Activated CD4-positive, alpha-beta T cell treated with anti-CD3 and anti-CD28 coated beads, Interleukin-2, Interleukin-6, amounts not matched to agents 100 ng/mL and 50 ng/mL, durations not matched to agents 16 hours and 8 hours (primary cell): ENCODE results near the gene BRIP1.
"Not testable (repeated sequence)": the region's sequence is repeated elsewhere in the genome, so short reads cannot be mapped to it uniquely, and the experiment has no call there.

Experiments
- DNase-seq: peaks from one replicate; pipeline ENCODE4 v3.0.0-alpha.2; 2020

Gene BRIP1

DNA sequence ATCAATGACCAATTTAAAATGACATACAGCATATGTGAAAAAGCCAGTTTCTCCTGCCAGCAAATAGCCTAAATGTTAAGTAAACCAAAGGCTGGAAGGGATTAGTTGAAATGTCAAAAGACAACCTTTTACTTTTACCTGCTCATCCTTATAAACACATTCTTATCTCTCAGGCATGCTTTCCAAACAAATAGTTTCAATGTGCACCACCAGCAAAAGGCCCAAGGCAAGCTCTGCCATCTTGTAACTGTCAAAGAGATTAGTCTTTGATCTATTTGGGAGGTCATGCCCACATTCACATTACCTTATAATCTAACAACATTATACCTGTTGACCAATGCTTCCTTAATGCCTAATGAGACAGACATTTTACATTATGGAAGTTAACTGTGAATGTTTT lies 140.1 kb downstream of the BRIP1 start:
- no peak for DNase-seq

- no peak for DNase-seq
These were observed 140.9 kb downstream of the BRIP1 start for GRCh38 chr17:61722398-61722797.

- DNase-seq, result no peak
These were observed 143.1 kb downstream of the BRIP1 start for GRCh38 chr17:61720016-61720795.

- DNase-seq, result not testable (repeated sequence)
These were observed 144.1 kb downstream of the BRIP1 start for GRCh38 chr17:61719220-61719619.

DNA sequence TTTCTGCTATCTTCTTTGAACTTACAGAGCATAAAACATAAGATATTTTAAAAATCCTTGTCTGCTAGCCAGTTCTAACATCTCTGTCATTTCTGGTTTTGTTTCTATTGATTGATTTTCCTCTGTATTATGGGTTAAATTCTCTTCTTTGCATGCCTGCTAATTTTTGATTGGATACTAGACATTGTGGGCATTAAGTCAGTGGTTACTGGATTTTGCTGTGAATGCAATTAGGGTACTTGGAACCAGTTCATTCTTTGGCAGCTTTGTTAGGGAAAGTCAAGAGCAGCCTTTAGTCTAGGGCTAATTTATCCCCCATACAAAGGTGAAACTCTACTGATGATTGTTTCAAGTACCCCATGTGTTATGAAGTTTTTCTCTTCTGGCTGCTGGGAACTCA lies 145.3 kb downstream of the BRIP1 start:
- DNase-seq, result no peak

DNA sequence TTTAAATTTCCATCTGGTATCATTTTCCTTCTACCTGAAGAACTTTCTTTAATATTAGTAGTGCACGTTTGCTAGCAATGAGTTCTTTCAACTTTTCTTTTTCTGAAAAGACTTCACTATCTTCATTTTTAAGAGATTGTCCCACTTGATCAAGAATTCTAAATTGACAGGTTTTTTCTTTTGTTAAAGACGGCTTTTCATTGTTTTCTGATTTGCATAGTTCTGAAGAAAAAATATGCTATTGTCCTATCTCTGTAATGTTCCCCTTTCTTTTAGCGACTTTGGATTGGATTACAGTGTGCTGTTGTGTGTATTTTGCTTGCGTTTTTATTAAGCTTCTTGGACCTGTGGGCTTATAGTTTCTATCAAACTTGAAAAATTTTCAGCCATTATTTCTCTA lies 146.0 kb downstream of the BRIP1 start:
- no peak for DNase-seq

- DNase-seq, result no peak
These were observed 147.0 kb downstream of the BRIP1 start for GRCh38 chr17:61716225-61716829.

DNA sequence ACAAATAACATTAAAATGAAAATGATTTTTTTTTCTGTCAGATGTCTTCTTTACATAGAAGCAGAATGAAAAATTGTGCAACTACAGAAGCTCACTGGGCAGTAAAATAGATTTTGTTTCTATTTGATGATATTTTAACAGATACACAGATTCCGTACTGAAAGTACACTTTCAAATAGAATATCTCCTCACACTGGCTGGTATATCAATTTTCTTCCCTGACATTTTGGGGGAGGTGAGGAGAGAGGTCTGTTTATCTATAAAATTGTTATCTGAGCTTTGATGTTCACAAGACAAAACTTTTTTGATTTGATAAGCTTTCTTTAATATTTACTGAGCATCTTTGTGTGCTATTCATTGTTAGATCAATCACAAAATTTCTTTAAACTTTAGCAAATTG lies 148.0 kb downstream of the BRIP1 start:
- no peak for DNase-seq

GRCh38 chr17:61714300-61714699 lies 149.0 kb downstream of the BRIP1 start:
- no peak for DNase-seq

- DNase-seq, result no peak
These were observed 150.3 kb downstream of the BRIP1 start for GRCh38 chr17:61713035-61713434.

- DNase-seq, result no peak
These were observed 152.8 kb downstream of the BRIP1 start for GRCh38 chr17:61710546-61710945.

DNA sequence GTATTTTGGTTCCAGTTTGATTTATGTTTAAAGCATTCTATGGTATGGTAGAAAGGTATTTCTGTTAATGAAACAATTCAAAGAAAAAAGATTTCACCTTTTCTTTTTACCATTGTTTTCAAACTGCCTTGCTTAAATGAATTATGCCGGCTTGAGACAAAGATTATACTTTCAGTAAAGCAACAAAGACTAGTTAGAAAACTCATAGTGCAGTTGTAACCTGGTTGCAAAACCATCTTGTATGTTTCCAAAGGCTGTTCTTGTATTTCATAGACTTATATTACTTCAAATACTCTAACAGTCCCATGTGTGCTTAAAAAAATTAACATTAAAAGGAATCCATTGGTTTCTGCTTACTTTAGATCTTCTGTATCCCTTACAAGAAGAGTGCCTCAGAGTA lies 153.8 kb downstream of the BRIP1 start:
- DNase-seq, result no peak

DNA sequence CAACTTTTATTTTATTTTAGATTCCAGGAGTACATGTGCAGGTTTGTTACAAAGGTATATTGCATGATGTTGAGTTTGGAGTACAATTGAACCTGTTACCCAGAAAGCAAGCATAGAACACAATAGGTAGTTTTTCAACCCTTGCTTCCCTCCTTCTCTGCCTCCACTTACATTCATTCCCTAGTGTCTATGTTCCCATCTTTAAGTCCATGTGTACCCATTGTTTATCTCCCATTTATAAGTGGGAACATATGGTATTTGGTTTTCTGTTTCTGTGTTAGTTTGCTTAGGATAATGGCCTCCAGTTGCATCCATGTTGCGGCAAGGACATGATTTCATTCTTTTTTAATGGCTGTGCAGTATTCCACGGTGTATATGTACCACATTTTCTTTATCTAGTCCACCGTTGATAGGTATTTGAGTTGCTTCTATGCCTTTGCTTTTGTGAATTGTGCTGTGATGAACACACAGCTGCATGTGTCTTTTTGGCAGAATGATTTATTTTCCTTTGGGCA lies 158.3 kb downstream of the BRIP1 start:
- DNase-seq, result no peak

GRCh38 chr17:61702450-61702849 lies 160.9 kb downstream of the BRIP1 start:
- DNase-seq, result no peak

- DNase-seq, result no peak
These were observed 161.3 kb downstream of the BRIP1 start for GRCh38 chr17:61701978-61702377.

DNA sequence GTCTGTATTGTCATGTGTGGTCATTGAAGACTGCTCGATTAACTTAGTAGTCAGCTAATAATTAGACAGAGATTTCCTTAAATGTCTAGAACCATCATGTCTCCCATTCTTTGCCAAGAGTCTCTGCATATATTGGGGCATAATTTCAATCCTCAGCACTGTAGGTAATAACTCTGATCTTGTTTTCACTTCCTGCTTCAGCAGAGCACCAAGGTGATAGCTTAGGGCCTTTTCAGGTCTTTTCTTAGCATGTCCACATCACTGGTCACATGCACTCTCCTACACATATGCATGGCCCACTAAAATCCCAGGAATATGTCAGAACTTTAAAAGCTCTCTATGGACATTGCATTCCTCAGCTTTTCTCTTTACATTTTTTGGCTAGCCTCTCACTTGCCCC lies 162.0 kb downstream of the BRIP1 start:
- no peak for DNase-seq

- no peak for DNase-seq
These were observed 163.1 kb downstream of the BRIP1 start for GRCh38 chr17:61700252-61700651.

DNA sequence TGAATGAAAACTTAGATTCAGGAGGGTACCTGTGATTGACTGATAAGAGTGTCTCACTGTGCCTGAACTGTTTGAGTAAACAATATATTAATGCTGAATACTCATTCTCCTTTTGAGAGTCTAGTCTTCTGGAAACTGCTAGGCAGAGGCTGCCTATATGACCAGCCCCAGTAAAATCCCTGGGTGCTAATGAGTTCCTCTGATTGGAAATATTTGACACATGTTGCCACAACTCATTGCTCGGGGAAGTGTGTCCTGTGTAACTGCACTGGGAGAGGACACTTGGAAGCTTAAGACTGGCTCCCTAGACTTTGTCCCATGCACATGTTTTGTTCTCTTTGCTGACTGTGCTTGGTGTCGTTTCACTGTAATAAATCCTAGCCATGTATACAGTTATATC lies 163.6 kb downstream of the BRIP1 start:
- no peak for DNase-seq

GRCh38 chr17:61699032-61699431 lies 164.3 kb downstream of the BRIP1 start:
- no peak for DNase-seq

- no peak for DNase-seq
These were observed 165.1 kb downstream of the BRIP1 start for GRCh38 chr17:61698244-61698643.

DNA sequence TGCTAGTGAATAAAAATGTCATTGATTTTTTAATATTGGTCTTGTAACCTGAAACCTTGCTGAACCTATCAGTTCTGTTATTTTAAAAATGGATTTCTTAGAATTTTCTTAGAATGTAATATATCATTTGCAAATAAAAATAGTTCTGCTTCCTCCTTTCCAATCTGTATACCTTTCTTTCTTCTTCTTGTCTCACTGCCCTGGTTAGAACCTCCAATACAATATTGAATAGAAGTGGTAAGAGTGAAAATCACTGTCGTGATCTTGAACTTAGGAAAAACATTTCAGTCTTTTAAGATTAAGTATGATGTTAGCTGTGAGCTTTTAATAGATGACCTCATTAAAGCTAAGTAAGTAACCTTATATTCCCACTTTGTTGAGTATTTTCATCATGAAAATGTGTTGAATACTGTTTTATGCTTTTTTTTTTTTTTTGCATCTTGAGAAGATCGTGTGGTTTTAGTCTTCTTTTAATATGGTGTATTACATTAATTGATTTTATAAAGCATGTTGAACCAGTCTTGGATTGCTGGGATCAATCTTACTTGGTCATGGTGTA lies 167.5 kb downstream of the BRIP1 start:
- no peak for DNase-seq

DNA sequence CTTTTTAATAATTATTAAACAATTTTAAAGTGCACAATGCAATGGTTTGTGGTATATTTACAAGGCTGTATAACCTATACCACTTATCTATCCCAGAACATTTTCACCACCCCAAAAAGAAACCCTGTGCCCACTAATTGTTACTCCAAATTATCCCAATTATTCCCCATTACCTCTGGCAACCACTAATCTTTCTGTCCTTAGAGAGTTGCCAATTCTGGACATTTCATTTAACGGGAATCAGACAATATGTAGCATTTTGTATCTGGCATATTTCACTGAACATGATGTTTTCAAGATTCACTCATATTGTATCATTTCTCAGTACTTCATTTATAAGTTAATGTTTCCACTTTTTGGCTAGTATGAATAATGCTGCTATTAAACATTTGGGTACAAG lies 169.2 kb downstream of the BRIP1 start:
- DNase-seq, result no peak

DNA sequence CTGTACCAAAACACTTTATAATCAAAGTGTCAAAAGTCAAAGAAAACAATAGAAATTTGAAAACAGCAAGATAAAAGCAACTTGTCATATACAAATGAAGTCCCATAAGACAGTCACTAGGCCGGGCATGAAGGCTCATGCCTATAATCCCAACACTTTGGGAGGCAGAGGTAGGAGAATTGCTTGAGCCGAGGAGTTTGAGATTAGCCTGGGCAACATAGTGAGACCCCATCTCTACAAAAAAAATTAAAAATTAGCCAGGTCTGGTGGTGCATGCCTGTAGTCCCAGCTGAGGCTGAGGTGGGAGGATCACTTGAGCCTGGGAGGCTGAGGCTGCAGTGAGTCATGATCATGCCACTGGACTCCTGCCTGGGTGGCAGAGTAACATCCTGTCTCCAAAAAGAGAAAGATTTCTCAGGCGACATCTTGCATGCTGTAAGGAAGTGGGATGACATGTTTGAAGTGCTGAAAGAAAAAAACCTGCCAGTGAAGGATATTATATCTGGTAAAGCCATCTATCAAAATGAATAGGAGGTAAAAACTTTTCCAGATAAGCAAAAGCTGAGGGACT lies 173.6 kb downstream of the BRIP1 start:
- DNase-seq, result peak; percentile 2

DNA sequence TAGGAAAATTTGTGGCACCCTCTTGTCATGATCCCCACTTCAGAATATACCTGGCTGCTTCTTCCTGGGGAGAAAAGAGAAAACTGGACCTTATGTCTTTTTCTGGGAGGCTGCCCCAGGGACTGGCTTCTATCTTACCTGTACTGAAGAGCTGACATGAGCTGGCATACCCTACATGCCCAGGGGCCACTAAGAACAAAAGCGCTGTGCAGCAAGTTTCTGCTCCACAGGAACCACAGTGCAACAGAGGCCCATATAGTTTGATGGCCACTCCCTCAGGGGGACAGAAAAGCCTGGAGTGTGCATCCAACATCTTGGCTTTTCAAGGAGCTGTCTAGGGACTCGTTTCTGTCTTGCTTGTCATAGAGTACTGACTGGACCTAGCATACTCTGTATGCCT lies 175.6 kb downstream of the BRIP1 start:
- no peak for DNase-seq
